Measurements from ENCODE around the gene LTBP1. TPM values are rescaled to one million over a fixed set of nuclear protein-coding genes. Genes with fewer than 3 reads are reported as not detected.

LTBP1 gene
- total and polyA plus RNA-seq, 2 donors (not counting 1 experiment from before 2014, with no cell fraction given): 0.69 TPM; not detected in 1

DNA sequence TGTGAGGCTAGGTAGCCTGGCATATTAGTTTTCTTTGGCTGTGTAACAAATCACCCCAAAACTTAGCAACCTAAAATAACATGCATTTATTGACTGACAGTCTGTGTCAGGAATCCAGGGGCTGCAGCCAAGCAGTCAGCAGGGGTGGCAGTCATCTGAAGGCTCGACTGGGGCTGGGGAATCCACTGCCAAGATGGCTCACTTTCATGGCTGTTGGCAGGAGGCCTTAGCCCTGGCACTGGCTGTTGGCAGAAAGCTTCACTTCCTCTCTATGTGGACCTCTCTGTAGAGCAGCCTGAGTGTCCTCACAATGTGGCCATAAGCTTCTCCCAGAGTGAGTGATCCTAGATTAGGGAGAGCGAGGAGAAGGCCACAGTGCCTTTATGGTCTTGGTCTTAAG, 78.0 kb downstream of the LTBP1 start:
- Histone ChIP-seq H3K79me2 (ENCODE audit: control insufficient read depth, insufficient read depth, low read length) (no peaks in the 10 kb centered on the region), H3K36me3 (replicated peaks in 1 of 2; ENCODE audit: control extremely low read depth in 1 of 2, control insufficient read depth in 1 of 2, extremely low read depth in 1 of 2, insufficient read depth in 2 of 2, low read length in 1 of 2) (no peaks in the 10 kb centered on the region), H3K4me2 (replicated peaks; ENCODE audit: low read depth, low read length, poor library complexity, severe bottlenecking) (no peak overlapping the region), H4K20me1 (ENCODE audit: control insufficient read depth, insufficient read depth, low read length, poor library complexity, severe bottlenecking) (no peaks in the 10 kb centered on the region), H3K27ac (ENCODE audit: low read length in 2 of 2) (no peak overlapping the region), H3K4me3 (ENCODE audit: control extremely low read depth in 1 of 5, extremely low read depth in 1 of 5, insufficient read depth in 1 of 5, low read depth in 2 of 5, low read length in 4 of 5) (no peak overlapping the region), H3K27me3 (replicated peaks in 1 of 4; ENCODE audit: control extremely low read depth in 1 of 4, control insufficient read depth in 3 of 4, insufficient read depth in 4 of 4, low read length in 3 of 4) (peaks cover 0 to 19% (median 2%) of the 10 kb centered on the region in 4 experiments), H3K4me1 (ENCODE audit: control insufficient read depth in 2 of 2, insufficient read depth in 2 of 2, low read length in 2 of 2) (no peaks in the 10 kb centered on the region), H2AFZ (ENCODE audit: insufficient read depth, low read depth, low read length, poor library complexity, severe bottlenecking) (no peak overlapping the region), H3K9me3 (ENCODE audit: control extremely low read depth in 1 of 3, control insufficient read depth in 2 of 3, insufficient read depth in 1 of 3, low read length in 2 of 3) (peaks cover 0 to 5% (median 0%) of the 10 kb centered on the region in 3 donors), H3K9ac (ENCODE audit: low read length) (no peak overlapping the region)
- POLR2A ChIA-PET: no interaction called here
- H3K4me1 Mint-ChIP-seq: no peaks in the 10 kb centered on the region
- H3K9me3 Mint-ChIP-seq (ENCODE audit: insufficient read depth): no peaks in the 10 kb centered on the region
- WGBS (ENCODE audit: insufficient coverage): 88% methylated on average over 1 of the region's 2 CpGs
- TF ChIP-seq, protein P1, sequence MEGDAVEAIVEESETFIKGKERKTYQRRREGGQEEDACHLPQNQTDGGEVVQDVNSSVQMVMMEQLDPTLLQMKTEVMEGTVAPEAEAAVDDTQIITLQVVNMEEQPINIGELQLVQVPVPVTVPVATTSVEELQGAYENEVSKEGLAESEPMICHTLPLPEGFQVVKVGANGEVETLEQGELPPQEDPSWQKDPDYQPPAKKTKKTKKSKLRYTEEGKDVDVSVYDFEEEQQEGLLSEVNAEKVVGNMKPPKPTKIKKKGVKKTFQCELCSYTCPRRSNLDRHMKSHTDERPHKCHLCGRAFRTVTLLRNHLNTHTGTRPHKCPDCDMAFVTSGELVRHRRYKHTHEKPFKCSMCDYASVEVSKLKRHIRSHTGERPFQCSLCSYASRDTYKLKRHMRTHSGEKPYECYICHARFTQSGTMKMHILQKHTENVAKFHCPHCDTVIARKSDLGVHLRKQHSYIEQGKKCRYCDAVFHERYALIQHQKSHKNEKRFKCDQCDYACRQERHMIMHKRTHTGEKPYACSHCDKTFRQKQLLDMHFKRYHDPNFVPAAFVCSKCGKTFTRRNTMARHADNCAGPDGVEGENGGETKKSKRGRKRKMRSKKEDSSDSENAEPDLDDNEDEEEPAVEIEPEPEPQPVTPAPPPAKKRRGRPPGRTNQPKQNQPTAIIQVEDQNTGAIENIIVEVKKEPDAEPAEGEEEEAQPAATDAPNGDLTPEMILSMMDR (IDR thresholded peaks at IDR 0.05): no peak
- no peak for TF ChIP-seq EZH2 (IDR thresholded peaks at IDR 0.05; ENCODE audit: borderline replicate concordance, insufficient read depth, low read depth, low read length, poor library complexity, severe bottlenecking)
- no peak for ATAC-seq (ENCODE audit: low read depth)
- no peak overlapping the region for H3K4me3 Mint-ChIP-seq
- intact Hi-C loops (cut with micrococcal nuclease): no loop called here
- no peak overlapping the region for H3K27ac Mint-ChIP-seq
- no peak for DNase-seq
- CTCF ChIA-PET: no interaction called here
- peaks cover 11% of the 10 kb centered on the region for H3K27me3 Mint-ChIP-seq

DNA sequence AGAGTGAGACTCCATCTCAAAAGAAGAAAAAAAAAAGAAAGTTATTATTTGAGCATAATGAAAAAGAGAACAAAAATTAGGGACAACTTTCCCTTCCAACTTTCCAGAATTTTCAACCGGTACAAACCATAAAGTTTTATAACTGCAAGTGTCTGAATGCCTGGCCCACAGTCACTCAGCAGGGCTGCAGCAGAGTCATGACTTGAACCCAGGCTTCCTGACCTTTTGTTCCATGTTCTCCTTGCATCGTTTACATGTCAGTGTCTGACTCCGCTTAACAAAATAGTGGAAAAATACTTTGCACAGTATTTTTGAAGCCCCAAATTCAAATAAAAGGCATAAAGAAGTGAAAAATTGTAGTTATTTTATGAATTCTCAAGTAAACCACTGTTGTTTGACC, 82.7 kb downstream of the LTBP1 start:
- Histone ChIP-seq H3K79me2 (ENCODE audit: control insufficient read depth, insufficient read depth, low read length) (no peaks in the 10 kb centered on the region), H3K9ac (ENCODE audit: low read length) (no peak overlapping the region), H3K27ac (ENCODE audit: low read length in 2 of 2) (no peak overlapping the region), H3K4me1 (ENCODE audit: control insufficient read depth in 2 of 2, insufficient read depth in 2 of 2, low read length in 2 of 2) (no peaks in the 10 kb centered on the region), H4K20me1 (ENCODE audit: control insufficient read depth, insufficient read depth, low read length, poor library complexity, severe bottlenecking) (no peaks in the 10 kb centered on the region), H3K36me3 (replicated peaks in 1 of 2; ENCODE audit: control extremely low read depth in 1 of 2, control insufficient read depth in 1 of 2, extremely low read depth in 1 of 2, insufficient read depth in 2 of 2, low read length in 1 of 2) (no peaks in the 10 kb centered on the region), H3K4me3 (ENCODE audit: control extremely low read depth in 1 of 5, extremely low read depth in 1 of 5, insufficient read depth in 1 of 5, low read depth in 2 of 5, low read length in 4 of 5) (no peak overlapping the region), H3K4me2 (replicated peaks; ENCODE audit: low read depth, low read length, poor library complexity, severe bottlenecking) (no peak overlapping the region), H2AFZ (ENCODE audit: insufficient read depth, low read depth, low read length, poor library complexity, severe bottlenecking) (no peak overlapping the region), H3K9me3 (ENCODE audit: control extremely low read depth in 1 of 3, control insufficient read depth in 2 of 3, insufficient read depth in 1 of 3, low read length in 2 of 3) (peaks cover 0 to 5% (median 0%) of the 10 kb centered on the region in 3 donors), H3K27me3 (replicated peaks in 1 of 4; ENCODE audit: control extremely low read depth in 1 of 4, control insufficient read depth in 3 of 4, insufficient read depth in 4 of 4, low read length in 3 of 4) (peaks cover 0 to 2% (median 0%) of the 10 kb centered on the region in 4 experiments)
- no peak for DNase-seq
- intact Hi-C loops (cut with micrococcal nuclease): no loop called here
- ATAC-seq (ENCODE audit: low read depth): no peak
- TF ChIP-seq EZH2 (IDR thresholded peaks at IDR 0.05; ENCODE audit: borderline replicate concordance, insufficient read depth, low read depth, low read length, poor library complexity, severe bottlenecking): no peak
- TF ChIP-seq, protein P1 (IDR thresholded peaks at IDR 0.05): no peak
- Mint-ChIP-seq H3K27ac (no peak overlapping the region), H3K9me3 (ENCODE audit: insufficient read depth) (no peaks in the 10 kb centered on the region), H3K4me3 (no peak overlapping the region), H3K27me3 (no peaks in the 10 kb centered on the region), H3K4me1 (no peaks in the 10 kb centered on the region)
- 100% methylated on average over 1 of the region's 3 CpGs for WGBS (ENCODE audit: insufficient coverage)
- ChIA-PET CTCF (no interaction called here), POLR2A (no interaction called here)
